ENCODE measurements around the gene NCOR2.

The NCOR2 gene

DNA sequence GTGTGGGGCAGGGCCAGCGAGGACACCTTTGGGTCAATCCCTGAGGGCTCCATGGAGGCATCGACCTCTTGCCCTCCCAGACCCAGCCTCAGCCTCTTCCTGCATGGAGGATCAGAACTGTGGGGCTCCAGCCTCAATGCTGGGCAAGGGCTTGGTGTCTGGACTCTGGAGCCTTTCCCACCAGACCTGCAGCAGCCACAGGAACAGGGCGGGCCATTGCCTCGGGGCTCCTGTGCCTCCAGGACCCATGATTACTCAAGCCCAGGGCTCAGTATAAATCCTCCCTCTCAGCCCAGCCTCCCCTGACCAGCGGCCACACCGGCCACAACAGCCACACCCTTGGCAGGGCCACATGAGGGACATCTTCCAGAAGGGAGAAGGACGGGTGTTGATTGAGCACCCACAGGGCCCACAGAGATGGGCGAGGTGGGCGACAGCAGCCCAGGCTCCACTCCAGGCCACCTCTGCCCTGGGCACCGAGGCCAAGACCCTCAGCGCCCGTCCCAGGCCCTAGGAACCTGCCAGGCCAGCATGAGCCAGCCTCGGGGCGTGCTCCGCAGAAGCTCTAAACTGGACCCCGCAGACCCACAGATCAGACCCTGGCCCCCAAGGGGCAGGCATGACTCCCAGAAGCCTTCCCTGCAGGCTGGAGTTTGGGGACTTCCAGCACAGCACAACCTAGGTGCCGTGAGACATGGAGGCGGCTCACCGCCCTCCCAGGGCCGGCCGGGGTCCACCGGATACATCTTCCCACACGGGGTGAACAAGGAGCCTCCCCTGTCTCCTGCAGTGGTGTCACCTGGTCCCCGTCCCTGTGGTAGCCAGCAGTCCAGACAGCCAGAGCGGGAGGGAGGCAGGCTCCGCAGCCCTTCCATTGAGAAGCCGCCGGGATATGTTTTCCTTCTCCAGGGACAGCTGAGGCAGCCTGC lies 25.1 kb downstream of the NCOR2 start:
- DNase-seq: no peak

GRCh38 chr12:124541322-124541721 lies 26.1 kb downstream of the NCOR2 start:
- no peak for DNase-seq

GRCh38 chr12:124539084-124540041 lies 28.0 kb downstream of the NCOR2 start:
- no peak for DNase-seq

DNA sequence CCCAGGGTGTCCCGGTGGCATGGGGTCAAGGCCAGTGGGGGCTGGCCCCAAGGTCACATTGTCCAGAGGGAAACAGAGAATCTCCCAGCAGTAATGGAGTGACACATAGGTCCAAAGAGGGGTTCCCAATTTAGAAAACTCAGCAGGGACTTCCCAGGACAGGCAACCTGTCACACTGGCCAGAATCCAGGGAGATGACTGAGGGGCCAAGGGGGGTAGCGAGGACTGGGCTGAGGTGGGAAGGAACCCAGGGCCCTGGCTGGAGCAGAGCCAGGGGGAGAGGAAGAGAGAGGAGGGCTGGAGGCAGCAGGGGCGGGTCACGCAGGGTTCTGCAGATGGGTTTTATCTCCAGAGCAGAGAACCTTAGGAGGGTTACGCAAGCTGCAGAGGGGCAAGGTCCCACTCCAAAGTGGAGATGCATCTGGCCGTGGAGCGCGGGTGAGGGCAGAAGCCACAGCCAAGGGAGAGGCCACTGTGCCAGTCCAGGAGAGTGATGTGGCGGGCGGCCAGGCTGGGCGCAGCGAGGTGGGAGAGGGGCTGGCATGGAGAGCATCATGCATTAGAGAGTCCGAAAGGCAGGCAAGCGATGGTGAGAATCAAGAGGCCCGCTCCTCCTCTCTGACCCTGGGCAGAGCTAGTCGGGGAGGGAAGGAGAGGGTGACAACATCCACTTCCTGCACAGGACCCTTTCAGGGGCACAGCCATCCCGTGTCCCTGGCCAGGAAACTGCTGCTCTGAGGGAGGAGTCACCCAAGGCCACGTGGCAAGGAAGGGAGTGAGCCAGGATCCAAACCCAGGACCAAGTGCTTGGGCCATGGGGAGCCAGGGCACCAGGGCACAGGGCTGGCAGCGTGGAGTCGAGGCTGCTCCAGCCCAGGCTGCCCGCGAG lies 29.0 kb downstream of the NCOR2 start:
- no peak for DNase-seq

DNA sequence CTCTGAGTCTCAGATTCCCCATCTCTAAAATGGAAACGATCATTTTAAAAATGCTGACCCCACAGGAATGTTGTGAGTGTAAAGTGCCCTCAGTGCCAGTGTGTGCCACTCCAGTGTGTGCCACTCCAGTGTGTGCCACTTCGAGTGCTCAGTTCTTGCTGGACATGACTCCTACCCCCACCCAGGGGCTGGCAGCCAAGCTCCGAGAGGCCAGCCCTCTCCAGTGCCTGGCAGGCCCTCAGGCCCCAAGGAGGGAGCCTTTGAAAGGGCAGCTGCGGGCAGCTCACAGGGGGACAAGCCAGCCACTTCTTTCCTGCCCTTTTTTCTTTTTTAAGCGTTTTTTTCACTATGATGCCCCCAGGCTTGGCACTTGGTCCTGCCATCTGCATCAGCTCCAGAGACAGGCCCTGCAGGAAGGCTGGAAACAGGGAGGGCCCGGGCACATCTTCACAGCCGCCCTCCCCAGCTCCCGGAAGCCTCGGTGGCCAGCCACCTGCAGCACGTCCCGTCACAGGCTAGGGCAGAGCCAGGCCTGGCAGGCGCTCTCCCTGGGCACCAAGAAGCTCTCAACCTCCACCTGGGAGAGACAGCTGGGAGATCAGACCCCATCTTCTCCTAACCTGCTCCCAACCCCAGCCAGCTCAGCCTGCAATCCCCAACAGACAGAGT lies 29.8 kb downstream of the NCOR2 start:
- DNase-seq: no peak

DNA sequence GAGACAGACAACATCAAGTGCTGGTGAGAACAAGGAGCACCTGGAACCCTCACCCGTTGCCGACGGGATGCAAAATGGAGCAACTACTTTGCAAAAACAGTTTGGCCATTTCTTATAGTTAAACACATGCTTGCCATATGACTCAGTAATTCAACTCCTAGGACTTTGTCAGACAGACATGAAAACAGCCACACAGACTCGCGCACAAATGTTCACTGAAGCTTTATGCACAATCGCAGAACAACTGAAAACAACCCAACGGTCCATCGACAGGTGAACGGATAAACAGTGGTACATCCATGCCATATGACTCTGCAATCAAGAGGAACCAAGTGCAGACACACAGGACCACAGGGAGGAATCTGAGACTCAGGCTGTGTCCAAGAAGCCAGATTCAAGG lies 30.8 kb downstream of the NCOR2 start:
- no peak for DNase-seq

DNA sequence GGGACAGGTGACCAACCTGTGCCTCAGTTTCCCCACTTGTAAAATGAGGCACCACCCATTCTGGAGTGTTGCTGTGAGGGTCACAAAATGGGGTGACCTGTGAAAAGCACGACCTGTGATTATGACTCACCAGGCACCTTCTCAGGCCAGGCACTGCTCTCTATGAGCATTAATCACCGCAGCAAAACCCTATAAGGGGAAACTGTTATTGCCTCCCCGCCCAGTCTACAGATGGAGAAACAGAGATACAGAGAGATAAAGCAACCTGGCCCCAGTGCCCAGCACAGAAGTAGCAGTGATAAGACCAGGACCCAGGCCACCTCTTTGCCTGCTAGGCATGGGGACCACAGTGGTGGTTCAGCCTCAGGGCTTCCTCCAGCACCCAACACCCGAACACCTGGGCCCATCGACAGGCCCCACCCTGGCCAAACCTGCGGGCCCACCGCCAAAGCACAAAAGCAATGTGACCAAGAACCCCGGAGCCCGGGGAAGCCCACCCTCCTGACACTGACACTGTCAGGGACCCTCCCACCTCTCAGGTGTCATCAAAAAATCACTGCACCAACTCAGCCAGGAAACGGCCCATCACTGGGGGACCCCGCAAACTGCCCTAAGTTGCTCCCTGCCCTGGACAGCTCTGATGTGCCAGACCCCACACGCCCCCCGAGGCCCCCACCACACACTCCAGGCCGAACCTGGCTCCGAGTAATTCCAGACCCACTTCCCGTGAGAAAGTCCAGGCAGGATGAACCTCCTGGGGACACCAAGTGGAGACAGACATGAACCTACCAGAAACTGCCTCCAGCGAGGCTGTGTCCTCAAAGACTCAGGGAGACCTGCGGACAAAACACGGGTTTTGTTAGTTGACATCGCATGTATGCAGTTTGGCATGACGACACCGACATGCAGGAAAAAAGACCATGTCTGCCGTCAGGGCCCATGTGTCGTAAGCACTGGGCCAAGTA lies 32.4 kb downstream of the NCOR2 start:
- DNase-seq: no peak

DNA sequence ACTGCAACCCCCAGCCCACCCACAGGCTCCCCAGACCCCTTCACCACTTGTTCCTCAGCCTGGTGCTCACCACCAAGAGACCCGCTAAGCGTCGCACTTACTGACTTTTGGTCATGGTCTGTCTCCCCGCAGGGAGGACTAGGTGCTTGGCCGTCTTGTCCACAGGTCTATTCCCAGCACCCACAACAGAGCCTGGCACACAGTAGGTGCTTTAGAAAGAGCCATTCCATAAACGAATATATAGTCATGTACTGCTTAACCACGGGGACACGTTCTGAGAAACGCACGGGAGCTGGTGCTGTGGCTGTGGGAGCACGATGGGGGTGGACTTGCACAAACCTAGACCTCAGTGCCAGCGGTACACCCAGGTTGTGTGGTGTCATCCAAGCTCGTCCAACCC lies 34.0 kb downstream of the NCOR2 start:
- no peak for DNase-seq

DNA sequence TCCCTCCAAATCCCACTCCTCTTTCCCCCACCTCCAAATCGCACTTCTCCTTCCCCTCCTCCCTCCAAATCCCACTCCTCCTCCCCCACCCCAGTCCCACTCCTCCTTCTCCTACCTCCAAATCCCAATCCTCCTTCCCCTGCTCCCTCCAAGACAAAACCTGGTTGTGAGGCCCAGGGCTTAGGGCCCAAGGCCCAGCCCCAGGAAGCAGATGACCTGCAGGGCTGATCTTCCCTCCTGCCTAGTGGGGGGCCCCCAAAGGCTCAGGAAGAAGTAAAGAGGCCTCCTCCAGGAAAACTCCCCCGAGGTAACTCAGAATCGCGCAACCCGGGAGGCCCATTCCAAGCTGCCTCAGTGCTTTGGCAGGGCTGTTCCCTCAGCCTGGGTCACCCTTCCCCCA lies 34.4 kb downstream of the NCOR2 start:
- no peak for DNase-seq

- no peak for DNase-seq
These were observed 35.1 kb downstream of the NCOR2 start for GRCh38 chr12:124532331-124532750.

DNA sequence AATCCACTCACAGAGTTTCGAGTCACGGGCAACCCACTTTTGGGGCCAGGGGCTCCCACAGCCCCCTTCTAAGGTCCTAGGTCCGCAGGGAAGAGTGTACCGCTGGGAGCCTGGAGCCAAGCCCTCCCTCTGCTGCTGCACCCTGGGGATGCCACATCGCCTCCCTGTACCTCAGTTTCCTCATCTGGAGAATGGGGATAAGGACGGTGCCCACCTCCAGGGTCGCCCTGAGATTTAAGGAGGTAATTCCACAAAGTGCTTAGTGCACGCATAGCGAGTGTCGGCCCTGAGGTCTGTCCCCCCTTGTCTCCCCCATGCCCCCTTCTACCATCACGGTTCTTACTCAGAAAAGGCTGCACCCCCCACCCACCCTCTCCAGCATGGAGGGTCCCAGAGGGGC lies 35.5 kb downstream of the NCOR2 start:
- DNase-seq: no peak

GRCh38 chr12:124531281-124531745 lies 36.1 kb downstream of the NCOR2 start:
- no peak for DNase-seq

GRCh38 chr12:124530637-124531263 lies 36.7 kb downstream of the NCOR2 start:
- no peak for DNase-seq

DNA sequence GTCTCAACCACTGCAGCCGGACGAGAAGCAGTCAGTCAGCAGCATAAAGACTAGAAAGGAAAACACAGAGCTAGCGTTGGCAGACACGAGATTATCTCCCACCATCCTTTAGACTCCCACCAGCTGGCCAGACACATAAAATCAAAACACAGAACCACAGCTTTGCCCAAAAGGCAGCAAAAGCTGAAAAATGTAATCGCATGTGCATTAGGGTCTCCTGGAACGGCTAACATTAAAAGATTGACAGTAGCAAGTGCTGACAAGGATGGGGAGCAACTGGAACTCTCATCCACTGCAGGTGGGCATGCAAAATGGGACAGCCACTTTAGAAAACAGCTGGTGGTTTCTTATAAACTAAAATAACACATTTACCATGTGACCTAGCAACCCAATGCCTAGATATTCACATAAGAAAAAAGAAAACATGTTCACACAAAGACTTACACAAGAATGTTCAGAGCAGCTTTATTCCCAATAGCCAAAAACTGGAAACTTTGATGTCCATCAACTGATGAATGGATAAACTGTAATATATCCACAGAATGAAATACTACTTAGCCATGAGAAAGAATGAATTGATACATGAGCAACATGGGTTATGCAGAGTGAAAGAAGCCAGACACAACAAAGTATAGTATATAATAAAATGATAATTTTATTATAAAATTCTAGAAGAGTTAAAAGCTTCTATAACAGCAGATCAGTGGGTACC lies 37.7 kb downstream of the NCOR2 start:
- DNase-seq: no peak

- DNase-seq: no peak
These were observed 39.4 kb downstream of the NCOR2 start for GRCh38 chr12:124527861-124528561.

- DNase-seq: no peak
These were observed 41.3 kb downstream of the NCOR2 start for GRCh38 chr12:124525927-124526692.

GRCh38 chr12:124525455-124525854 lies 42.0 kb downstream of the NCOR2 start:
- no peak for DNase-seq
